GM18519 (cell line): Measurements from ENCODE around the gene SLC38A8.

ENCODE experiments used
- ATAC-seq: cut with Tn5 transposase; IDR thresholded peaks from one replicate; pipeline ENCODE4 v1.9.1; 2021; ENCODE audit warnings: mild to moderate bottlenecking, moderate library complexity; ENCODE audit not compliant: unreplicated experiment, low FRiP score

The SLC38A8 gene

GRCh38 chr16:84069540-84069939, 26.9 kb upstream of the SLC38A8 start:
- no peak for ATAC-seq

DNA sequence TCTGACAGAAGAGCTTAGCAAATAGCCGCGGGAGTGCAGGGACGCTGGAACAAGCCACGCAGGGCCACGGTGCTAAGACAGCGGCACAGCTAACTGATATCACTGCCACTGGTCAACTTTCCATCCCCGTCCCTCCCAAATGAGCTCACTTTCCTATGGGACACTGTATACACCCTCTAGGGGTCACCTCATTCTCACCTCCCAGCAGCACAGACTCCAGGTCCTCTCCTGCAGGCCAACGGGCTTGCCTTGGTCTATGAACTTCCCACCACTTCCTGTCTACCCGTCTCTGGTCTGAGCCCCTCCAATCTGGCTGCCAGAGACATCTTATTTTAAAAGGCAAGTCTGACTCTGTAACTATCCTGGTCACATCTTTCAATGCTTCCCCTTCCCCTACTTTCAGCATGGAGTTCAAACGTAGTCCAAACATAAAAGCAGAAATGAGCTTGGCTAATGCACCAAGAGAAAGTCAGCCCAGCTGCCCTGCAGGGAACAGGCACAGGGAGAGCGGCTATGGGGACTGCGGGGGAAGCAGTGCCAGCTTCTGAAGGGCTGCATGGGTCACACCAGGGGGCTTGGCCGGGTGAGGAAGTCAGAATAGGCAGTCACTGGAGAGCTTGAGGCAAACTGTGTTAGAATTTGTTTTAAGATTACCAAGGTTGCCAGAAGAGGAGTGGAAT, 26.3 kb upstream of the SLC38A8 start:
- ATAC-seq, result no peak

GRCh38 chr16:84068041-84068440, 25.4 kb upstream of the SLC38A8 start:
- no peak for ATAC-seq

DNA sequence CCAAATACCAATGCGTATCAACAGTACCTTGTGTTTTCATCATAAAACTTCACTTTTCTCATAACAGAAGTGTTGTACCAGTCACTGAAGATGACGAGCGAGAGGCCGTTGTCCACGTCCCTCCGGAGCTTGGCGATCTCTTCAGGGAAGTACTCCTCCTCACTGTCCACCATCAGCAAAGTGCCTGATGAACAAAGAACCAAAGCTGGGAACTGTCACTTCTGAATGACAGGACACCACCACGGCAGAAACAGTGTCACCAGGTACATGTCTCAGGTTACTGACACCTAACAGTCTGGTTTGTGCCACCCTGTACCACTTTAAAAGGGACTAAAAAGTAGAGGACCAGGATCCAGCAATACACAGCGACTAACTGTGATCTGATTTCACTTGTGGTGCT, 25.0 kb upstream of the SLC38A8 start:
- ATAC-seq, result no peak

- ATAC-seq, result no peak
Measured at GRCh38 chr16:84065536-84066132, 23.0 kb upstream of the SLC38A8 start.

DNA sequence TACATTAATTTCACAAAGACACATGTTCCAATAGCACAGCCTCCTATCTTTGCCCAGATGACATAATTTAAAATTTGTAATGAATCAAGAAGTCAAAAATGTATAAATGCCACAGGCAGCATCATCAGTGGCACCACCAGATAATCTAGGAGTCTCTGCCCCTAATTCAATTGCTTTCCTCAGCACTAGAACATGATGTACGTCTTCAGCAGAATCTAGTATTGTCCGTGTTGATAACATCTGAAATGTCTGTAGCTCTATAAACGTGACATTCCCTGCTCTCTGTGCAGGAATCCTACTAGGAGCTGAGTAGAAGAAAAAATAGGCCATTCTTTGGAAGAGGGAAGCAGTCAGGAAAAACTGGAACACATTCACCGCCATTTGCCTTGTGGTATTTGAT, 21.4 kb upstream of the SLC38A8 start:
- no peak for ATAC-seq

DNA sequence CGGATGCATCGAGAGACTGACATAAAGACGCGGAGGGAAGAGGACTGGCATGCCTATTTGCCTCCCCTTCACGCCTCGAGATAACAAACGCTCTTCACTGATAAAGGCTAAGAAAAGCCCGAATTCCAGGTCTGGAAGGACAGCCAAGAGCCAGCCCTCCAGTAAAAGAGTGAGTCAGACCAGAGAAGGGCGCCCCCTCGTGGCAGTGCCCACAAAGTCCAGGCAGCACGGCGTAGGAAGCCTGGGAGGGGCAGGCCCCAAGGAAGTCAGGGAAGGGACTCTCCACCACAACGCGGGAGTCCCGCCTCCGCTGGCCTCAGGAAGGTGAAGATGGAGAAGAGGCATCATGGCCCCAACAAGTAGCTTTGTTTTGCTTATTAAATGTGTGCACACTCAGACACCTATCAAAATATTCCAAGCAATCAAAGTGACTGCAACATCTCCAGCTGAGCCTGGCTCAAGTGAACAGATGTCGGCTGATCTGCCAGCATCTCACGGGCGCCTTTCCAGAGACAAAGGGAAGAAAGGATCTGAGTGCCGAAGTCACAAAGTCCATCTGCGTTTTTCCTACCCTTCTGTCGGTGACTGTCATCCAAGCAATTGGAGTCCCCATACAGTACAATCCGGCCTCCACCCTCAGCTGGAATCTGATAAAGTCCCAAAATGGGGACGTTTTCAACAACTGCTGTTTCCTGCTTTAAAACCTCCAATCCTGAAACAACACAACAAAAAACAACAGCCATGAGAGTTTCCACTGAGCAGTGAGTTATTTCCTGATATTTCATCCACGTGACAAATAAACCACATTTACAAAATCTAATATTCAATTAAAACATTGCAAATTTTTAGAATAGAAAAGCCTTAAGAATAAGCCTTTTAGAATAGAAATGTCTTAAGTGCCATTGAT, 20.4 kb upstream of the SLC38A8 start:
- no peak for ATAC-seq

GRCh38 chr16:84061236-84061819, 18.7 kb upstream of the SLC38A8 start:
- ATAC-seq, result no peak

- ATAC-seq, result no peak
Measured at GRCh38 chr16:84059946-84060901, 17.6 kb upstream of the SLC38A8 start.

GRCh38 chr16:84059111-84059510, 16.5 kb upstream of the SLC38A8 start:
- no peak for ATAC-seq

DNA sequence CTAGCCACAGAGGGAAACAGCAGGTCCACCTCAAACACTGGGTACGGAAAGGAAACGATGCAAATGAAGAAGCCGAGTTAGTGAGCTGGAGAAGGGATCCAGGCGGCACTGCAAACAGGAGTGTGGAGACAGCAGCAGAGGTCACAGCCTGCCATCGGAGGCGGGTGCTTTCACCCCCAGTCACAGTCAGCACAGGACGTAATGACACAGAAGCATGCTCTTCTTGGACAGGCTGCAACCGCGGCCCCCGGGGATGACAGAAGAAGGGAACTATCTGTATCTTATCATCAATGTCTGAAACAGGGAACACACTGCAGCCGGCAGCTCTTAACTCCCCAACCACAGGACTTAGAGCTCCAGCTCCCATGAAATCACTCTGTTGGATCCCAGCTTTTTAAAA, 16.1 kb upstream of the SLC38A8 start:
- no peak for ATAC-seq

- ATAC-seq, result no peak
Measured at GRCh38 chr16:84058211-84058610, 15.6 kb upstream of the SLC38A8 start.

DNA sequence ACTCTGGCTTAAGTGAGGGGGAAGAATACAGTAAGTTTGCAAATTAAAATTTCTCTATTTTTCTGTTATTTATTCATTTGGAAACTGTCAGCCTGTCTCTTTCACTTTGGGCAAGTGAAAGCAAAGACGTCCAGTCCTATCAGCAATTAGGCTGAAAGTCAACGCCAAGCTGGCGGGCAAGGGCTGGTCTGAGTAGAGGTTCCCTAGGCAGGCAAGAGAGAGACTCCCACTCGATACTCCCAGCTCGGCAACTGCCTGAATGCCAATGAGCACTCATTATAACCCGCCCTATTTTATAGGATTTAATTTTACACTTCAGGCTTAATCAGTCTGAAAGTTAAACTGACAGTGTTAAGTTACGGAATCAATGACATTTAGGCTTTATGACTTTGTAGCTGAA, 14.3 kb upstream of the SLC38A8 start:
- no peak for ATAC-seq

- ATAC-seq, result no peak
Measured at GRCh38 chr16:84055801-84056634, 13.4 kb upstream of the SLC38A8 start.

GRCh38 chr16:84055366-84055765, 12.8 kb upstream of the SLC38A8 start:
- ATAC-seq, result no peak

DNA sequence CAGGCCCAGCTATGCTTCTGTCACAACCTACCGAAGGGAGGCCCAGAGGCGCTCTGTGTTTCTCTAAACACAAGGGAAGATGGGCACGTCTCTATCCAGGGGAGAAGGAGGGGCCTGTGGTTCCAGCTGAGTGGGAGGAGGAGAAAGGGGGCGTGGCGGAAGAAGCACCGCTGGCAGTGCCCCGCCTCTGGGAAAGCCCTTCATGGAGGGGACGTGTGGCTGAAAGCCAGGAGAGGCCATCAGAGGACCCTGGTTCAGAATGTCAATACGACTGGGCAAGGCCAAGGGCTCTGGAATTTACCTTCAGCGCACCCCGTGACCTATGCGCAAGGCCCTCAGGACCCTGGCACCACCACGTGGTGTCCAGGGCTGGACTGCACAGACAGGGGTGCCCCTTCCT, 12.3 kb upstream of the SLC38A8 start:
- ATAC-seq, result no peak

GRCh38 chr16:84054271-84054670, 11.7 kb upstream of the SLC38A8 start:
- ATAC-seq, result no peak

DNA sequence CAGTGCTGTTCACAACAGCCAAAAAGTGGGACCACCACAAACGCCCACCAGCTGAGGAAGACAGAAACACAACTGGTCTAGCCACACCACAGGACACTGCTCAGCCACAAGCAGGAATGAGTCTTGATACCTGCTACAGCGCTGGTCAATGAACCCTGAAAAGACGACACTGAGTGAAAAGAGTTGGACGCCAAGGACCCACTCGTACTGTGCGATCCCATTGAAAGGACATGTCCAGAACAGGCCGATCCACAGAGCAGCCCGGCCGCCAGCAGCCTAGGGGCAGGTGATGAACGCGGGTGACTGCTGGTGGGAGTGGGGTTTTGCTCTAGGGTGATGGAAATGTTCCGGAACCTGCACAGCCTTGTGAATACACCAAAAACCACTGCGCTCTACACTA, 10.6 kb upstream of the SLC38A8 start:
- ATAC-seq, result no peak

- ATAC-seq, result no peak
Measured at GRCh38 chr16:84052071-84052622, 9.6 kb upstream of the SLC38A8 start.
